Astrocyte (in vitro differentiated cells and primary cell): ENCODE measurements around the gene UBL3. TPM values are rescaled to one million over a fixed set of nuclear protein-coding genes. Genes with fewer than 3 reads are reported as not detected.

Source experiments
- DNase-seq: peaks from one replicate; pipeline ENCODE4 v3.0.0-alpha.2; 2010; ENCODE audit warnings: low read depth
- FAIRE-seq: peaks from 2 replicates; lab custom pipeline; 2011; peaks lifted over from hg19 to GRCh38; lab: Jason Lieb, UNC
- H2AFZ ChIP-seq: 2 replicates; pipeline ENCODE4 v1.6.0; 2012; ENCODE audit warnings: low read depth, low read length, inconsistent platforms
- H3K27ac ChIP-seq: 2 replicates; pipeline ENCODE4 v1.5.1; 2011; ENCODE audit warnings: low read depth, low read length, inconsistent platforms
- H3K27me3 ChIP-seq: 2 replicates; pipeline ENCODE4 v1.6.0; 2011; ENCODE audit warnings: low read length, inconsistent platforms; ENCODE audit not compliant: insufficient read depth
- H3K36me3 ChIP-seq: 2 replicates; pipeline ENCODE4 v1.5.1; 2011; ENCODE audit warnings: low read length, inconsistent platforms; ENCODE audit not compliant: insufficient read depth
- H3K4me1 ChIP-seq: 2 replicates; pipeline ENCODE4 v1.5.1; 2011; ENCODE audit warnings: low read length, inconsistent platforms; ENCODE audit not compliant: insufficient read depth
- H3K4me2 ChIP-seq: 2 replicates; pipeline ENCODE4 v1.6.0; 2012; ENCODE audit warnings: low read length, inconsistent platforms
- H3K4me3 ChIP-seq: 2 replicates; pipeline ENCODE4 v1.5.1; 2011; ENCODE audit warnings: low read depth, mild to moderate bottlenecking, low read length, inconsistent platforms; ENCODE audit not compliant: insufficient read depth
- H3K79me2 ChIP-seq: 2 replicates; pipeline ENCODE4 v1.6.0; 2012; ENCODE audit warnings: mild to moderate bottlenecking, low read length, inconsistent platforms; ENCODE audit not compliant: insufficient read depth
- H3K9ac ChIP-seq: 2 replicates; pipeline ENCODE4 v1.6.0; 2012; ENCODE audit warnings: mild to moderate bottlenecking, low read length, inconsistent platforms
- H3K9me3 ChIP-seq: 2 replicates; pipeline ENCODE4 v1.5.1; 2012; ENCODE audit warnings: low read depth, mild to moderate bottlenecking, low read length, inconsistent platforms; ENCODE audit not compliant: insufficient read depth
- H4K20me1 ChIP-seq: 2 replicates; pipeline ENCODE4 v1.6.0; 2012; ENCODE audit warnings: low read length, inconsistent platforms; ENCODE audit not compliant: insufficient read depth
- H3K27ac Mint-ChIP-seq: one replicate; pipeline ENCODE4 v1.8.0; 2021; ENCODE audit warnings: mild to moderate bottlenecking, mixed read lengths; ENCODE audit not compliant: unreplicated experiment
- H3K27me3 Mint-ChIP-seq: one replicate; pipeline ENCODE4 v1.8.0; 2021; ENCODE audit warnings: low read depth, mixed read lengths; ENCODE audit not compliant: unreplicated experiment
- H3K36me3 Mint-ChIP-seq: one replicate; pipeline ENCODE4 v1.8.0; 2021; ENCODE audit warnings: low read depth, mixed read lengths; ENCODE audit not compliant: unreplicated experiment
- H3K4me1 Mint-ChIP-seq: one replicate; pipeline ENCODE4 v1.8.0; 2021; ENCODE audit warnings: low read depth, mixed read lengths; ENCODE audit not compliant: unreplicated experiment
- H3K4me3 Mint-ChIP-seq: one replicate; pipeline ENCODE4 v1.8.0; 2021; ENCODE audit warnings: mild to moderate bottlenecking, moderate library complexity, mixed read lengths; ENCODE audit not compliant: unreplicated experiment
- H3K9me3 Mint-ChIP-seq: one replicate; pipeline ENCODE4 v1.8.0; 2021; ENCODE audit warnings: mild to moderate bottlenecking, mixed read lengths; ENCODE audit not compliant: unreplicated experiment
- CTCF ChIP-seq: IDR thresholded peaks from 2 replicates; pipeline ENCODE4 v1.5.1; 2011; ENCODE audit warnings: low read depth, mild to moderate bottlenecking, inconsistent platforms, low read length, moderate library complexity; ENCODE audit not compliant: insufficient read depth
- EZH2 ChIP-seq: IDR thresholded peaks from 2 replicates; pipeline ENCODE4 v1.6.1; 2012; ENCODE audit warnings: mild to moderate bottlenecking, low read length, inconsistent platforms; ENCODE audit not compliant: insufficient read depth
- total RNA-seq: library from RNA; stranded (reverse); gene quantifications from 2 replicates; pipeline ENCODE4 v1.2.1, GENCODE V29; 2021

UBL3 gene
- total RNA-seq, 1 donor from 2014 or later, result 48.5 TPM

- Mint-ChIP-seq H3K4me1 (peaks cover 28% of the 10 kb centered on the region), H3K9me3 (no peaks in the 10 kb centered on the region), H3K36me3 (no peaks in the 10 kb centered on the region), H3K27me3 (no peaks in the 10 kb centered on the region), H3K27ac (no peak overlapping the region), H3K4me3 (no peak overlapping the region)
- peaks cover 89% of the 10 kb centered on the region for H3K79me2 ChIP-seq
- DNase-seq, result peak; percentile 8
- H2AFZ ChIP-seq, result no peak overlapping the region
- FAIRE-seq, result peak; percentile 64
- H3K27ac ChIP-seq, result no peak overlapping the region
- no peak overlapping the region for H3K4me3 ChIP-seq
- H3K27me3 ChIP-seq, result no peaks in the 10 kb centered on the region
- H3K36me3 ChIP-seq, result no peaks in the 10 kb centered on the region
- H3K4me1 ChIP-seq, result no peaks in the 10 kb centered on the region
- H4K20me1 ChIP-seq, result peaks cover 69% of the 10 kb centered on the region
- TF ChIP-seq CTCF, result no peak
- TF ChIP-seq EZH2, result no peak
- H3K9ac ChIP-seq, result no peak overlapping the region
- H3K4me2 ChIP-seq, result peak overlapping the region; percentile 15
- no peaks in the 10 kb centered on the region for H3K9me3 ChIP-seq
Observed at GRCh38 chr13:29817604-29818378, 32.6 kb downstream of the UBL3 start.

- no peaks in the 10 kb centered on the region for H3K9me3 Mint-ChIP-seq
- no peak overlapping the region for H3K4me3 Mint-ChIP-seq
- no peaks in the 10 kb centered on the region for H3K27me3 Mint-ChIP-seq
- no peak for DNase-seq
- H3K36me3 Mint-ChIP-seq, result no peaks in the 10 kb centered on the region
- FAIRE-seq, result no peak
- Histone ChIP-seq H3K4me2 (no peak overlapping the region), H3K9me3 (no peaks in the 10 kb centered on the region), H3K27ac (no peak overlapping the region), H3K4me3 (no peak overlapping the region), H4K20me1 (peaks cover 70% of the 10 kb centered on the region), H2AFZ (no peak overlapping the region), H3K36me3 (no peaks in the 10 kb centered on the region), H3K27me3 (no peaks in the 10 kb centered on the region), H3K4me1 (no peaks in the 10 kb centered on the region), H3K79me2 (peaks cover 89% of the 10 kb centered on the region), H3K9ac (no peak overlapping the region)
- H3K27ac Mint-ChIP-seq, result no peak overlapping the region
- TF ChIP-seq CTCF (no peak), EZH2 (no peak)
- peaks cover 24% of the 10 kb centered on the region for H3K4me1 Mint-ChIP-seq
Observed at GRCh38 chr13:29816715-29817114, 33.7 kb downstream of the UBL3 start.

GRCh38 chr13:29815336-29815735 is 35.1 kb downstream of the UBL3 start:
- no peaks in the 10 kb centered on the region for H3K36me3 ChIP-seq
- no peak overlapping the region for H3K4me2 ChIP-seq
- no peaks in the 10 kb centered on the region for H3K36me3 Mint-ChIP-seq
- H3K27ac Mint-ChIP-seq, result no peak overlapping the region
- no peak for DNase-seq
- TF ChIP-seq EZH2, result no peak
- no peak for TF ChIP-seq CTCF
- no peaks in the 10 kb centered on the region for H3K27me3 Mint-ChIP-seq
- no peak overlapping the region for H3K27ac ChIP-seq
- peaks cover 78% of the 10 kb centered on the region for H4K20me1 ChIP-seq
- H3K4me1 Mint-ChIP-seq, result peaks cover 19% of the 10 kb centered on the region
- H3K9ac ChIP-seq, result no peak overlapping the region
- no peak overlapping the region for H3K4me3 Mint-ChIP-seq
- peaks cover 87% of the 10 kb centered on the region for H3K79me2 ChIP-seq
- no peaks in the 10 kb centered on the region for H3K4me1 ChIP-seq
- H2AFZ ChIP-seq, result no peak overlapping the region
- no peaks in the 10 kb centered on the region for H3K9me3 Mint-ChIP-seq
- no peaks in the 10 kb centered on the region for H3K9me3 ChIP-seq
- no peaks in the 10 kb centered on the region for H3K27me3 ChIP-seq
- H3K4me3 ChIP-seq, result no peak overlapping the region
- no peak for FAIRE-seq
